HG03558 (cell line): ENCODE results near the gene DOCK4.

Experiments
- ATAC-seq: cut with Tn5 transposase; IDR thresholded peaks from one replicate; pipeline ENCODE4 v1.9.1; 2021; ENCODE audit warnings: moderate number of reproducible peaks; ENCODE audit not compliant: unreplicated experiment; ENCODE audit errors: extremely low read depth

DOCK4 gene

GRCh38 chr7:112088484-112089016, 117.6 kb downstream of the DOCK4 start:
- no peak for ATAC-seq

GRCh38 chr7:112086496-112087254, 119.5 kb downstream of the DOCK4 start:
- ATAC-seq = no peak

- peak; percentile 58 for ATAC-seq
These were observed 121.7 kb downstream of the DOCK4 start for GRCh38 chr7:112084520-112084971.

GRCh38 chr7:112083776-112084355, 122.3 kb downstream of the DOCK4 start:
- no peak for ATAC-seq

GRCh38 chr7:112082306-112082705, 123.9 kb downstream of the DOCK4 start:
- no peak for ATAC-seq

GRCh38 chr7:112081778-112082177, 124.4 kb downstream of the DOCK4 start:
- ATAC-seq = no peak

GRCh38 chr7:112080978-112081377, 125.2 kb downstream of the DOCK4 start:
- no peak for ATAC-seq

- ATAC-seq = peak; percentile 71
These were observed 125.8 kb downstream of the DOCK4 start for GRCh38 chr7:112080441-112080840.

GRCh38 chr7:112079673-112080072, 126.5 kb downstream of the DOCK4 start:
- no peak for ATAC-seq

GRCh38 chr7:112079122-112079521, 127.1 kb downstream of the DOCK4 start:
- ATAC-seq = no peak

- no peak for ATAC-seq
These were observed 129.9 kb downstream of the DOCK4 start for GRCh38 chr7:112076324-112076723.

GRCh38 chr7:112074464-112074863, 131.7 kb downstream of the DOCK4 start:
- no peak for ATAC-seq

GRCh38 chr7:112073530-112073929, 132.7 kb downstream of the DOCK4 start:
- ATAC-seq = no peak

- ATAC-seq = no peak
These were observed 133.5 kb downstream of the DOCK4 start for GRCh38 chr7:112072541-112073245.

- ATAC-seq = no peak
These were observed 134.3 kb downstream of the DOCK4 start for GRCh38 chr7:112071856-112072255.

GRCh38 chr7:112070674-112071256, 135.4 kb downstream of the DOCK4 start:
- no peak for ATAC-seq

GRCh38 chr7:112069879-112070321, 136.3 kb downstream of the DOCK4 start:
- ATAC-seq = no peak

- ATAC-seq = no peak
These were observed 137.2 kb downstream of the DOCK4 start for GRCh38 chr7:112068967-112069366.

- ATAC-seq = no peak
These were observed 138.3 kb downstream of the DOCK4 start for GRCh38 chr7:112067632-112068540.

GRCh38 chr7:112067200-112067599, 139.0 kb downstream of the DOCK4 start:
- ATAC-seq = no peak
